ENCODE measurements around the gene ZNF829.

ZNF829 gene

DNA sequence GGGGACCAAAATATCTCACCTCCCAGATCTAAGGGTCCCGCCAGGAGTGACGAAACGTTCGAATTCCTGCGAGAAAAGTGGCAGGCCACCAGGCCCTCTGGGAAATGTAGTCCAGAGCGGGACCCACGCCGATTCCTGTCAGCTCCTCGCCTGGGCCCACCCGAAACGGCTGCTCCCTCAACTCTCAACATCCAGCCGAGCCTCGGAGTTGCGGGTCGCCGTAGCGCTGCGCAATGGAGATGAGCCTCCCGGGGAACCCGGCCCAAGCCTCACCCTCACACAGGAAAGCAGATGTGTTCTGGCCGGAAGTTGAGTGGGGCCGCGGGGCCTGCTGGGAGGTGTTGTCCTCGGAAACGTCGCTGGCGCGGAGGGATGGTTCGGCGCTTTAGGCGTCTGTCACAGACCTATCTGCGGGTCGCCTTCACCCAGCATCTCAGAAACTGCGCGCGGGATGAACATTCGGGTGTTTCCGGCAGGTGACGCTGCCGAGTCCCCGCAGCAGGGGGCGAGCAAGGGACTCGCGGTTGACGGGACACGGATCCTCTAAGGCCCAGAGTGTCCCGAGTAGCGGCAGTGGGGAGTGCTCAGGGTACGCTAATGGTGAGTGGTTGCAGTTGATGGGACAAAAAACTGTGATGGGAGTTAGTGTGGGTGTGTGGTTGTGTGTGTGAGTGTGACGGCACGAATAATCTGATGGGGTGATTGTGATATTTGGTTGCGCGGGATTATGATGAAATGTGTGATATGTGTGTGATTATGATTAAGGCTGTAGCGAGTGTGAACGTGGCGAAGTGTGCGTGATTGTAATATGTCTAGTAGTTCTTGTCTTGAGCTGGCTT lies at the start of gene ZNF829, which contains the start of gene ZNF568:
Gene ZNF829 (minus strand): TSS at position 300 of the 839 bp plus-strand sequence. CDS start 1,124 bp downstream, outside the sequence.
Gene ZNF568 (plus strand): TSS at position 341 of the 839 bp plus-strand sequence. CDS start 6,439 bp downstream, outside the sequence.
- peak; percentile 95 for DNase-seq

DNA sequence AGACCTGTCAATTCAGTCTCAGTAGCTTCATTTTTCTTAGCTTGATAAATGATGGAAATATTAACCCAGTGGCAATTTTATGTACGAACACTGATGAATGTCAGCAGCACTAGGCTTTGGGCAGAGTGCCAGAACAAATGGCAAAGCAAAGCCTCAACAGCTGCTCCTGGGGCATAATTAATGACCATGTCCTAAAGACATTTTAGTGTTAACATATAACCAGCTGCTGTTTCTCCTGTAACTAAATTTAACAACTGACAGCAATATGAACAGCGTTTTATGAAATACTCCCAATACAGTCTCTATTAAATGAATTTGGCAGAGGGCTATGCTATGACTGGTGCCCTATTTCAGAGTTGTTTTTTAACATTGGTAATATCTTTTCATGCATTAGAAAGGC lies 47.2 kb upstream of the ZNF829 start:
- peak; percentile 73 for DNase-seq

DNA sequence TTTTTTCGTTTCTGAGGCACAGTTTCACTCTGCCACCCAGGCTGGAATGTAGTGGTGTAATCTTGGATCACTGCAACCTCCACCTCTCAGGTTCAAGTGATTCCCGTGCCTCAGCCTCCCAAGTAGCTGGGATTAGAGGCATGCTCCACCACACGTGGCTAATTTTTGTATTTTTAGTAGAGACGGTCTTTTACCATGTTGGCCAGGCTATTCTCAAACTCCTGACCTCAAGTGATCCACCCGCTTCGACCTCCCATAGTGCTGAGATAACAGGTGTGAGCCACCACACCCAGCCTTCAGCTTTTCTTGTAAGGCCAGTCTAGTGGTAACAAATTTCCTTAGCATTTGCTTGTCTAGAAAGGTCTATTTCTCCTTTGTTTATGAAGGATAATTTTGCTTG lies 46.3 kb upstream of the ZNF829 start:
- DNase-seq: no peak

DNA sequence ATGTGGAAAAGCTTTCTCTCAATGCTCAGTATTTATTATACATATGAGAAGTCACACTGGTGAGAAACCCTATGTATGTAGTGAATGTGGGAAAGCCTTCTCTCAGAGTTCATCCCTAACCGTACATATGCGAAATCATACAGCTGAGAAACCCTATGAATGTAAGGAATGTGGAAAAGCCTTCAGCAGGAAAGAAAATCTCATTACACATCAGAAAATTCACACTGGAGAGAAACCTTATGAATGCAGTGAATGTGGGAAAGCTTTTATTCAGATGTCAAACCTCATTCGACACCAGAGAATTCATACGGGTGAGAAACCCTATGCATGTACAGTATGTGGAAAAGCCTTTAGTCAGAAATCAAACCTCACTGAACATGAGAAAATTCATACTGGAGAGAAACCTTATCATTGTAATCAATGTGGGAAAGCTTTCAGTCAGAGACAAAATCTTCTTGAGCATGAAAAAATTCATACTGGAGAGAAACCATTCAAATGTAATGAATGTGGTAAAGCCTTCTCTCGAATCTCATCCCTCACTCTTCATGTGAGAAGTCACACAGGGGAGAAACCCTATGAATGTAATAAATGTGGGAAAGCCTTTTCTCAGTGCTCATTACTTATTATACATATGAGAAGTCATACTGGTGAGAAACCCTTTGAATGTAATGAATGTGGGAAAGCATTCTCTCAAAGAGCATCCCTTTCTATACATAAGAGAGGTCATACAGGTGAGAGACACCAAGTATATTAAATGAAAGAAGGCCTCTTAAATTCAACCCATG lies 34.4 kb upstream of the ZNF829 start:
- DNase-seq: no peak

DNA sequence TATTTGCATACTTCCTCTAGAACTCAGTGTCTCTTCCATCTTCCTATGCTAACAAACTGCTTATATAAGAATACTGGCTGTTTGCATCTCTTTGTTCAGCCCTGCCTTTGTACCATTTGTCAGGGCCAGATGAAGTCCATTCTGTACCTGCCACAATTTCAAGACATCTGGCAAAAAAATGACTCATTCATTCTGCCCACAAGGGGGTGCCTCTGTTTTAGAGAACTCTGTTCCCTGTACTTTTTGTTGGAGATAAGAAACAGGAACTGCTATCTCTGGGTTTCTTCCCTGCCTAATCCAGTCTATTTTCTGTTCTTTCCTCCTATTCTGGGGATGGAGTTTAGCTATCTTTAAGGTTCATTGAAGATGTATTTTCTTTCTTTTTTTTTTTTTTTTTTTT lies 23.1 kb upstream of the ZNF829 start:
- no peak for DNase-seq

DNA sequence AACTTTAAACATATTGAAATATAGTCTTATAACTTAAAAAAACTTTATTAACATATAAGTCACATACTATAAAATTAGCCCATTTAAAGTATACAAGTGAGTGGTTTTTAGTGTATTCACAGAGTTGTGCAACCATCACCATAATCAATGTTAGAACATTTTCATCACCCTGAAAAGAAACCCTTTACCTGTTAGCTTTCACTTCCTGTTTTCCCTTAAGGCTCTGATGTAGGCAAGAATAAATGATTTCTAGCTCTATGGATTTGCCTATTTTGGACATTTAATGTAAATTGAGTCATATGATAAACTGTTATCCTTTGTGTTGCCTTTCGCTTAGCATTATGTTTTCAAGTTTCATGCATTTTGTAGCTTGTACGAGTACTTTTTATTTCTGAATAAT lies 15.6 kb upstream of the ZNF829 start:
- DNase-seq: no peak

DNA sequence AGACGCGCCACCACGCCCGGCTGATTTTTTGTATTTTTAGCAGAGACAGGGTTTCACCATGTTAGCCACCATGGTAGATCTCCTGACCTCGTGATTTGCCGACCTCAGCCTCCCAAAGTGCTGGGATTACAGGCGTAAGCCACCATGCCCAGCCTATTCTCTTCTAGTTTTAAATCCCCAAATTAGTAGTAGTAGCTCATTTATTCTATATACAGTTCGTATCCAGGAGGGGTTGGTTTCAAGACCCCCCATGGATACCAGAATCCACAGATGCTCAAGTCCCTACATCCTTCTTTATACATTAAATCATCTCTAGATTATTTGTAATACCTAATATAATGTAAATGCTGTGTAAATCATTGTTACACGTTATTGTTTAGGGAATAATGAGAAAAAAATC lies 2.0 kb upstream of the ZNF829 start:
- no peak for DNase-seq

DNA sequence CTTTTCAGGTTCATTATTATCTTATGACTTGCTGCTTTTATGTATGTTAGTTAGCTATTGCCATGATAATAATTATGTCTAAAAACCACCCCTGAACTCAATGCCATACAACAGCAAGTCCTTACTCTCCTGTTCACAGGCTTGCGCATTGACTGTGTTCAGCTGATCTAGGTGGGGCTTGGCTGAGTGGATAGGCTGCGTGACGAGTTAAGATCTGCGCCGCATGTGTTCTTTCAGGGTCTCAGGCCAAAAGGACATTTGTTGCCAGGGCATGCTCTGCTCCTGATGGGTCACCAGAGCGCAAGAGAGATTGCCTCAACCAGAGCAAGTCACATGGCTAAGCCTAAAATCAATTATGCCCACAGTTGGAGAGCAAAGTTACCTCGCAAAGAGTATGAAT lies 900 bp upstream of the ZNF829 start:
- DNase-seq: peak; percentile 40

DNA sequence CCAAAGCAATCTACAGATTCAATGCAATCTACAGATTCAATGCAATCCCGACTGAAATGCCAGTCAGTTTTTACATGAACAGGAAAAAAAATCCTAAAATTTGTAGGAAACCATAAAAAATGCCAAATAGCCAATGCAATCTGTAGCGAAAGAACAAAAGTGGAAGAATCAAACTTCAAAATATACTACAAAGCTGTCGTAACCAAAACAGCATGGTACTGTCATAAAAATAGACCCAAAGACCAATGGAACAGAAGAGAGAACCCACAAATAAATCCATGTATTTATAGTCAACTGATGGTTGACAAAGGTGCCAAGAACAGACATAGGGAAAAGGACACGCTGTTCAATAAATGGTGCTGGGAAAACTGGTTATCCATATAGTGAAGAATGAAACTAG lies 17.7 kb downstream of the ZNF829 start:
- DNase-seq: no peak

DNA sequence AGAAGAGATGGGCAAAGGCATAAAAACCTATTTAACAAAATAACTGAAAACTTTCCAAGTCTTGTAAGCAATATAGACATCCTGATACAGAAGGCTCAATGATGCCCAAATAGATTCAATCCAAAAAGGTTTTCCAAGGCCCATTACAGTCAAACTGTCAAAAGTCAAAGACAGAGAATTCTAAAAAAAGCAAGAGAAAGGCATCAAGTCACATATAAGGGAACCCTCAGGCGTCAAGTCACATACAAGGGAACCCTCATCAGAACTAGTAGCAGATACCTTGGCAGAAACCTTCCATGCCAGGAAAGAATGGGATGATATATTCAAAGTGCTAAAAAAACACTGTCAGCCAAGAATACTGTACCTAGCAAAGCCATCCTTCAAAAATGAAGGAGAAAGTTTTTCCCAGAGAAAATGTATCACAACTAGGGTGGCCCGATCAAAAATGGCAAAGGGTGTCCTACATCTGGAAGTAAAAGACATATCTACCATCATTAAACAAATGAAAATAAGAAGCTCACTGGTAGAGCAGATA lies 21.2 kb downstream of the ZNF829 start:
- DNase-seq: no peak

DNA sequence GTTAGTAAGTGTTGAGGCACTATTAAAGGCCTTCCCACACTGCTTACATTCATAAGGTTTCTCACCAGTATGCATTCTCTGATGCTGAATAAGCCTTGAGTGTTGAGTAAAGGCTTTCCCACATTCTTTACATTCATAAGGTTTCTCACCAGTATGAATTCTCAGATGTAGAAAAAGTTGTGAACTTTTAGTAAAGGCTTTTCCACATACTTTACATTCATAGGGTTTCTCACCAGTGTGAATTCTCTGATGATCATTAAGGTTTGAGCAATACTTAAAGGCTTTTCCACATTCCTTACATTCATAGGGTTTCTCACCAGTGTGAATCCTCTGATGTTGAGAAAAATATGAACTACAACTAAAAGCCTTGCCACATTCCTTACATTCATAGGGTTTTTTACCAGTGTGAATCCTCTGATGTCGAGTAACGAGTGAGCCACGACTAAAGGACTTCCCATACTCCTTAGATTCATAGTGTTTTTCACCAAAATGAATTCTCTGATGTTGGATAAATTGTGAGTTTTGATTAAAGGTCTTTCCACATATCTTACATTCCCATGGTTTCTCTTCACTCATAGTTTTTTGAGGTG lies 24.2 kb downstream of the ZNF829 start:
- no peak for DNase-seq

DNA sequence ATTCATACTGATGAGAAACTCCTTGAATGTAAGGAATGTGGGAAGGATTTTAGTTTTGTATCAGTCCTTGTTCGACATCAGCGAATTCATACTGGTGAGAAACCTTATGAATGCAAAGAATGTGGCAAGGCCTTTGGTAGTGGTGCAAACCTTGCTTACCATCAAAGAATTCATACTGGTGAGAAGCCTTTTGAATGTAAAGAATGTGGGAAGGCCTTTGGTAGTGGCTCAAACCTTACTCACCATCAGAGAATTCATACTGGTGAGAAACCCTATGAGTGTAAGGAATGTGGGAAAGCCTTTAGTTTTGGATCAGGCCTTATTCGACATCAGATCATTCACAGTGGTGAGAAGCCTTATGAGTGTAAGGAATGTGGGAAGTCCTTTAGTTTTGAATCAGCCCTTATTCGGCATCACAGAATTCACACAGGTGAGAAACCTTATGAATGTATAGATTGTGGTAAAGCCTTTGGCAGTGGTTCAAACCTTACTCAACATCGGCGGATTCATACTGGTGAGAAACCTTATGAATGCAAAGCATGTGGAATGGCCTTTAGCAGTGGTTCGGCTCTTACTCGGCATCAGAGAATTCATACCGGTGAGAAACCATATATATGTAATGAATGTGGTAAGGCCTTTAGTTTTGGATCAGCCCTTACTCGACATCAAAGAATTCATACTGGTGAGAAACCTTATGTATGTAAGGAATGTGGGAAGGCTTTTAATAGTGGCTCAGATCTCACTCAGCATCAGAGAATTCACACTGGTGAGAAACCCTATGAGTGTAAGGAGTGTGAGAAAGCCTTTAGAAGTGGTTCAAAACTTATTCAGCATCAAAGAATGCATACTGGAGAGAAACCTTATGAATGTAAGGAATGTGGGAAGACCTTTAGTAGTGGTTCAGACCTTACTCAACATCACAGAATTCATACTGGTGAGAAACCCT lies 38.8 kb downstream of the ZNF829 start:
- no peak for DNase-seq

DNA sequence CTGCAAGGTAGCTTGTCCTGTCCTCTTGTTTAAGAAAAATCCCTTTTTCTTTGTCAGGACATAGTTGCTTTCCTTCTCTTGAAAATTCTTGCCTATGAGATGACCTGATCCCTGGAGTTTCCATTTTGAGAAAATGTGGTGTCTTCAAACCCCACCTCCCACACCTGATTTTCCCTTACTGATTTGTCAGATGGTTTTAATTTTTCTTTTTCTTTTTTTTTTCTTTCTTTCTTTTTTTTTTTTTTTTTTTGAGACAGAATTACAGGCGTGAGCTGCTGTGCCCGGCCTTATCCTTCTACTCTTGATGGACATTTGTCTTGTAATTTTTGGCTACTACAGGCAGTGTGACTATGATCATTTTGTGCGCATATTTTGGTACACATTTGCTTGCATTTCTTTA lies 64.2 kb downstream of the ZNF829 start:
- no peak for DNase-seq

DNA sequence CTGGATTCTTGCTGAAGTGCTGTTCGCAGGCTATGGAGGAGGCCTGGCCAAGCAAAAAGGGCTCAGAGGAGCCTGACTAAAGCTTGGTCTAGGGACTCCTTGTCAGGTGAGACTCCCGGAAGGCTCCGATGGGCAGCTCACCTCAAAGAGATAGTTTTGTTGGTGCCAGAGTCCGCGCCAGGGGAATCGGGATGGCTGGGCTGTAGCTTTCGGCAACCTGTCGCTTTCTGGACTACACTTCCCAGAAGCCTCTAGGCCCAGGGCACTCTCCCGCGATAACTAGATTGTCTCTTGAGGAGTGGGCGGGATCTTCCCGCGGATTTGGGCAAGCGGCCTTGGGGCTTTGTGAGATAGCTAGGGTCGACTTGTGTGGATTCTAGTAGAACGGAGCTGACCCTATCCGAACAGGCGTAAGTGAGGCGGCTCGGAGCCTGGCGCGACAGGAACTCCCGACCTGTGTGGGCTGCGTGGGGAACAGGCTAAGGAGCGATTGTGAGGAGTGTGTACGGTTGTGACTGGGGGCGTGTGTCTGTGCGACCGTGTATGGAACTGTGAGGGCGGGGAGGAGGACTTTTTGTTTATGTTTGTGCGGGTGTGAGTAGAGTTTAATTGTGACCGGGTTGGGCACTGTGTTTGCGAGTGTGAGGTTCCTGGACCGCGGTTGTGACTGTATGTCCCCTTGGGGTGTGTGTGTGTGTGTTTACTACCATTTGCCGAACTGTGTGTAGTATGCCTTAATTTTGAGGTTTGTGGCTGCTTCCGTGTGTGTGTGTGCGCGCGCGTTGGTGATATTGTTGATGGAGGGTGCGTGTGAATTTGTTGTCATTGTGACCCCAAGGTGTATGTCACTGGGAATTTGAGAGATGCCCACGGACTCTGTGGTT lies 65.3 kb downstream of the ZNF829 start, which contains the start of gene ZNF345:
Gene ZNF345 (plus strand): TSS at position 318 of the 884 bp plus-strand sequence. CDS start 25,955 bp downstream, outside the sequence.
- peak; percentile 95 for DNase-seq

DNA sequence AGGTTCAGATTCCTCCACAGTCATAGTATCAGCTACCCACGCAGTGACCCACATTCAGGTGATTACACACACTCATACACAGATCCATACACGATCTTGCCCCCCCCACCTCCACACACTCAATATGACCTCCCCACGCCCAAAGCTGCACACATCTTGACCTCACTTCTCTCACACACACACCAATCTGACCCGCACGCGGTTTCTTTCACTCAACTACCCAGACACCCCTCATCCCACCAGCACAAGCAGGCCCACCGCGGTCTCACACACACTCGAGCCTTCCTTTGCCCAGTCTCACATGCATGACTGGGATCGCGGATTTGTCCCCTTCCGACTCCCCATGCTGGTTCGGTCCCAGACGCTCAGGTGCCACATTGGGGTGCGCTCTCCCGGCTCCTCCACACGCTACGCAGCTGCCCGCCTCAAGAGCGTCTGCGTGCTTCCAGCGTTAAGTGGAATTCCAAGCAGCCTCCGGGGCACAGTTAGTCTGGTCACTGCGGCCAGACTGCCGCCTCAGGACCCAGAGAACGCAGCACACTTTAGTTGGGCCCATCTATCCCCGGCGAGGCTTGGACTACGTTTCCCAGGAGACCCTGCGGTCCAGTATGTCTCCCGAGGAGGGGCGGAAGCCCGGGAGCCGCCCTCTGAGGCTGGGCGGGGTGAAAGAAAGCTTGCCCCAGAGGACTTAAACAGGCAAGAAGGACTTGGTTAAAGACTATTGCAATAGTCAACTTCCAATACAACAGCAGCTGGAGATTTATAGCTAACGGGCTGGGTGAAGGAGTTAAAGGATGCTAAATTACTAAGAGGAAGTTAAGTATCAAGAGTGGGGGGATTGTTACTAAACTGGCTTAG lies 66.2 kb downstream of the ZNF829 start:
- DNase-seq: peak; percentile 95

DNA sequence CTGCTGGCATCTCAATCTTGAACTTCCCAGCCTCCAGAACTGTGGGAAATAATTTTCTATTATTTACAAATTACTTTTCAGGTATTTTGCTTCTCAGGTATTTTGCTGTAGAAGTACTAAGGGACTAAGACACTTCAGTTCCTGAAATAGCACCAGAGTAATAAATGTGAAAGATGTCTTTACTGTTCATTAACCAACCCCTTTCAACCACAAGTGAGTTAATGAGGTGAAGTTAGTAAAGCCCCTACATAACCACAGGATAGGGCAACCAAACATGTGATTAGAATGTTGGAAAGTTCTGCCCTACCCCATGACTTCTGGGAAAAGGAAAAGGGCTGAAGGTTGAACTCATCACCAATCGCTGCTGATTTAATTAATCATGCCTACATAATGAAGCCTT lies 68.1 kb downstream of the ZNF829 start:
- DNase-seq: no peak

DNA sequence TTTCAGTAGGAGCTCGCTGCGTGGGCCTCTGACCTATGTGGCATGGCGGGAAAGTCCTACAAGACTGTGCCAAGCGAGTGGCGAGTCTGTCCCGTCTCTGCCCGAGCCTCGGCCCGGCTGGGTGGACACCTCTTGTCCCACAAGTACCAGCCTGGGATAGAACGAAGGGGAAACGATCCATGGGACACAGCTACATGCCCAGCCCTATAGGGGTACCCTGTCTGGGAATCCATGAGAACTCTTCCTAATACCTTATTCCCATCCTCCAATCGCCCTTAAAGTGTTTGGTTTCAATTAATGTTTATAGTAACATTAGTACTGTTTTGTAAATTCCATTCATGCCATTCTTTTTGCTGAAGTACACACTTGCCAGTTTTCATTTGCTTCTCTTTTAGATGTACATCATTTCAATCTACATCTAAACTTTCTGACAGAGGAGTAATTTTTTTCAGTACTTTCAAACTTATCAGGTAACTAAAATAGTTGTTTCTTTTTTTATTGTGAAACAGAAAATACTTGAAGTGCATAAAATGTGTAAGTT lies 77.2 kb downstream of the ZNF829 start:
- DNase-seq: no peak

Measured in right hindlimb (tissue), 1 donor.